Osteocyte (in vitro differentiated cells): ENCODE data around the gene KCTD13. TPM values are rescaled to one million over a fixed set of nuclear protein-coding genes. Genes with fewer than 3 reads are reported as not detected.
"Not testable (repeated sequence)": the region's sequence is repeated elsewhere in the genome, so short reads cannot be mapped to it uniquely, and the experiment has no call there.

Experiments used
- DNase-seq: peaks from one replicate; pipeline ENCODE4 v3.0.0; 2021; ENCODE audit warnings: mixed read lengths; ENCODE audit not compliant: unreplicated experiment; ENCODE audit errors: extremely low spot score
- H3K27ac Mint-ChIP-seq: one replicate; pipeline ENCODE4 v1.8.0; 2021; ENCODE audit warnings: mild to moderate bottlenecking, mixed read lengths; ENCODE audit not compliant: unreplicated experiment
- H3K27me3 Mint-ChIP-seq: one replicate; pipeline ENCODE4 v1.8.0; 2021; ENCODE audit warnings: mixed read lengths; ENCODE audit not compliant: unreplicated experiment
- H3K36me3 Mint-ChIP-seq: one replicate; pipeline ENCODE4 v1.8.0; 2021; ENCODE audit warnings: mixed read lengths; ENCODE audit not compliant: unreplicated experiment
- H3K4me1 Mint-ChIP-seq: one replicate; pipeline ENCODE4 v1.8.0; 2021; ENCODE audit warnings: mixed read lengths; ENCODE audit not compliant: unreplicated experiment
- H3K4me3 Mint-ChIP-seq: one replicate; pipeline ENCODE4 v1.8.0; 2021; ENCODE audit warnings: mild to moderate bottlenecking, moderate library complexity, mixed read lengths; ENCODE audit not compliant: unreplicated experiment
- H3K9me3 Mint-ChIP-seq: one replicate; pipeline ENCODE4 v1.8.0; 2021; ENCODE audit warnings: mixed read lengths; ENCODE audit not compliant: unreplicated experiment
- total RNA-seq: library from RNA; stranded (reverse); gene quantifications from 2 replicates; pipeline ENCODE4 v1.2.1, GENCODE V29; 2021
- TF ChIP-seq, protein P1 (sequence below): fragments of 200-600 bp; sonication (generic); IDR thresholded peaks from 2 replicates; pipeline ENCODE4 v1.5.0; 2021; ENCODE audit warnings: antibody characterized with exemption, mild to moderate bottlenecking, moderate library complexity

KCTD13 gene
- total RNA-seq, 1 donor from 2014 or later, result 22.3 TPM

GRCh38 chr16:29892458-29892813, 33.6 kb downstream of the KCTD13 start:
- DNase-seq, result no peak
- Mint-ChIP-seq H3K4me3 (no peak overlapping the region), H3K9me3 (no peaks in the 10 kb centered on the region), H3K27me3 (peaks cover 3% of the 10 kb centered on the region), H3K36me3 (no peaks in the 10 kb centered on the region), H3K27ac (no peak overlapping the region), H3K4me1 (no peaks in the 10 kb centered on the region)
- TF ChIP-seq, protein P1, sequence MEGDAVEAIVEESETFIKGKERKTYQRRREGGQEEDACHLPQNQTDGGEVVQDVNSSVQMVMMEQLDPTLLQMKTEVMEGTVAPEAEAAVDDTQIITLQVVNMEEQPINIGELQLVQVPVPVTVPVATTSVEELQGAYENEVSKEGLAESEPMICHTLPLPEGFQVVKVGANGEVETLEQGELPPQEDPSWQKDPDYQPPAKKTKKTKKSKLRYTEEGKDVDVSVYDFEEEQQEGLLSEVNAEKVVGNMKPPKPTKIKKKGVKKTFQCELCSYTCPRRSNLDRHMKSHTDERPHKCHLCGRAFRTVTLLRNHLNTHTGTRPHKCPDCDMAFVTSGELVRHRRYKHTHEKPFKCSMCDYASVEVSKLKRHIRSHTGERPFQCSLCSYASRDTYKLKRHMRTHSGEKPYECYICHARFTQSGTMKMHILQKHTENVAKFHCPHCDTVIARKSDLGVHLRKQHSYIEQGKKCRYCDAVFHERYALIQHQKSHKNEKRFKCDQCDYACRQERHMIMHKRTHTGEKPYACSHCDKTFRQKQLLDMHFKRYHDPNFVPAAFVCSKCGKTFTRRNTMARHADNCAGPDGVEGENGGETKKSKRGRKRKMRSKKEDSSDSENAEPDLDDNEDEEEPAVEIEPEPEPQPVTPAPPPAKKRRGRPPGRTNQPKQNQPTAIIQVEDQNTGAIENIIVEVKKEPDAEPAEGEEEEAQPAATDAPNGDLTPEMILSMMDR, result no peak

GRCh38 chr16:29891525-29892457, 34.2 kb downstream of the KCTD13 start:
- Mint-ChIP-seq H3K4me3 (no peak overlapping the region), H3K27ac (no peak overlapping the region), H3K4me1 (no peaks in the 10 kb centered on the region), H3K27me3 (no peaks in the 10 kb centered on the region), H3K9me3 (no peaks in the 10 kb centered on the region), H3K36me3 (no peaks in the 10 kb centered on the region)
- TF ChIP-seq, protein P1, result no peak
- no peak for DNase-seq

DNA sequence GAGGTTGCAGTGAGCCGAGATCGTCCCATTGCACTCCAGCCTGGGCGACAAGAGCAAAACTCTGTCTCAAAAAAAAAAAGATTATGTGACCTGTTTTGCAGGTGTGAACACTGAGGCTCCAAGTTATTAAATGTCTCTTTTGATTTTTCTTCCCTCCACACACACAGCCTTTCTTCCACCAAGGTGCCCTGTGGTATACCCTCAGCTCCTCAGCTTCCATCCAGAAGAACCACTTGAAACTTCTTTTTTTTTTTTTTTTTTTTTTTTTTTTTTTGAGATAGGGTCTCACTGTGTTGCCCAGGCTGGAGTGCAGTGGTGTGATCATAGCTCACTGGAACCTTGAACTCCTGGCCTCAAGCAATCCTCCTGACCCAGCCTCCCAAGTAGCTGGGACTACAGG, 36.7 kb downstream of the KCTD13 start:
- DNase-seq, H3K4me3 Mint-ChIP-seq, H3K27me3 Mint-ChIP-seq, H3K4me1 Mint-ChIP-seq, H3K27ac Mint-ChIP-seq, H3K9me3 Mint-ChIP-seq, H3K36me3 Mint-ChIP-seq: not testable (repeated sequence)

- no peak overlapping the region for H3K4me3 Mint-ChIP-seq
Observed at GRCh38 chr16:29883987-29884386, 42.0 kb downstream of the KCTD13 start.

DNA sequence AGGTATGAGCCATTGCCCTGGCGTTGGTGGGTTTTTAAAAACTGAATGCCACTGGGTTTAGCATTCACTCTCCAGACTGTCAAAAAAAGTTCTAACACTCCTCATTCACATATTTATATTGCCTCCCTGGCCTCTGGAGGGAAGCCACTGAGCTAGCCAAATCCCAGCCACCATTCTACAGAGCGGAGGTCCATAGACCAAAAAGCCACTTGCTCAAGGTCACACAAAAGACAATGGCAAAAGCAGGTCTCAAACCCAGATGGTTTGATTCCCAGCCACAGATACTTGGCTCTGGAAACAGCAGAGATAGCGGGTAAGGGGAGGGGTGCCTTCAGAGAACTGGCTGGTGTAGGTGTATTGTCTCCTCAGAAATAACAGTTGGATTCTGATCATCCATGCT, 45.0 kb downstream of the KCTD13 start:
- no peak overlapping the region for H3K4me3 Mint-ChIP-seq
- DNase-seq, result no peak
- peaks cover 14% of the 10 kb centered on the region for H3K4me1 Mint-ChIP-seq
- H3K36me3 Mint-ChIP-seq, result no peaks in the 10 kb centered on the region
- H3K27ac Mint-ChIP-seq, result no peak overlapping the region
- H3K27me3 Mint-ChIP-seq, result peaks cover 24% of the 10 kb centered on the region
- no peaks in the 10 kb centered on the region for H3K9me3 Mint-ChIP-seq
- TF ChIP-seq, protein P1, result no peak

More at GRCh38 chr16:29883987-29884386, 42.0 kb downstream of the KCTD13 start:
- Mint-ChIP-seq H3K27ac (no peak overlapping the region), H3K27me3 (peaks cover 5% of the 10 kb centered on the region), H3K9me3 (no peaks in the 10 kb centered on the region), H3K36me3 (no peaks in the 10 kb centered on the region), H3K4me1 (no peaks in the 10 kb centered on the region)
- TF ChIP-seq, protein P1, result no peak
- no peak for DNase-seq
